NK-92 (cell line): Measurements from ENCODE around the gene DLGAP1.

ENCODE experiments used
- DNase-seq: peaks from one replicate; lab custom pipeline; 2025; ENCODE audit not compliant: unreplicated experiment; lab: John Stamatoyannopoulos, UW

DLGAP1 gene

DNA sequence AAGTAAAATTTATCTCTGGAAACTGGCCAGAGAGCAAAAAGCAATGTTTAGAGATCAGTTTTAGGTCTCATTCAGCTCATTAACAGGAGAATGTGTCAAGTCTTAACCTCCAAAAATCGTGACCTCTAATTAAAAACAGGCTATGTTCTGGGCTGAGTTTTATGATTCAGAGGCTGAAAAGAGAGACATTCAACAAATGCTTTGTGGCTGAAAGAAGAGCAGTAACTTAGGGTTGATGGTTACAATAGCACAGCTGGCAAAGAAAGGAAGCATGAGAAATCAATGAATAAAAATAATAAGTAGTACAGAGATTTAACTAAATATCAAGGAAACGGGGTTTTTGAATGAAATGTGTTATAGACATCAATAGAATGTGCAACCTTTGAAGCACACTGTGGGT lies 992.1 kb downstream of the DLGAP1 start:
- no peak for DNase-seq

DNA sequence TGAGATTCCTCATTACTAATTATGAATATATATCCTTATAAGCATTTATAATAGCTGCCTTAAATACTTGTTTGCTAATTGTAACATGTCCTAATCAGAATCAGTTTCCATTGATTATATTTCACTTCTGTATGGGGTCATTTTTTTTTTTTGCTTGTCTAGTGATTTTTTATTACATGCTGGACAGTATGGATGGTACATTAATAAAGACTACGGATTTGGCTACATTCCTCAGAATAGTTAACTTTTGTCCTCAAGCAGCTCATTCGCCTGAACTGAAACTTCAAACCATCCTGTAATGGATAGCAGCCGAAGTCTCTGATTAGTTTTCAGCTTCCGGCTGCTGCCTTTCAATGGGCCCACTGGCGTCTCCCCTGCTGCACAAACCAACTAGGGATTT lies 993.4 kb downstream of the DLGAP1 start:
- no peak for DNase-seq

- DNase-seq: no peak
These were observed 994.2 kb downstream of the DLGAP1 start for GRCh38 chr18:3460823-3461398.

GRCh38 chr18:3458952-3459853 lies 995.9 kb downstream of the DLGAP1 start:
- DNase-seq: no peak

DNA sequence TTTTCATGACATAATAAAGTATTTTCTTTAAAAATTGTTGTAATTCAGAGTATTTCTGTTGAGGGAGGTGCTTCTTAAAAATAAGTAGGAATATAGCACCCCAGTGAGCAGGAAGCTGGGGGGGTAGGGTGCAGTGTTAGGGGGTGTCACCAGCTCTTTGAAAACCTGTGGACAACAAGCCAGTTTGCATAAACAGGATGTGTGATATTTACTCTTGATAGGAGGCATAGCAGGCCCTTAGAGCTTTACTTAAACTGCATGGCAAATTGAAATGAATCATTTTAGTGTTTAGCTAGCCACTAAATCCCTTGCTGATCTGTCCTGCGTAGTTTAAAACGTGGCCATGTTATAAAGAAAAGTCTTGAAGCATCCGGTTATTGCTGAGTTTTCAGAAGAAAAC lies 996.7 kb downstream of the DLGAP1 start:
- no peak for DNase-seq

- no peak for DNase-seq
These were observed 997.8 kb downstream of the DLGAP1 start for GRCh38 chr18:3457261-3457724.

GRCh38 chr18:3456686-3457069 lies 998.4 kb downstream of the DLGAP1 start:
- no peak for DNase-seq

- DNase-seq: no peak
These were observed 999.0 kb downstream of the DLGAP1 start for GRCh38 chr18:3455907-3456685.

DNA sequence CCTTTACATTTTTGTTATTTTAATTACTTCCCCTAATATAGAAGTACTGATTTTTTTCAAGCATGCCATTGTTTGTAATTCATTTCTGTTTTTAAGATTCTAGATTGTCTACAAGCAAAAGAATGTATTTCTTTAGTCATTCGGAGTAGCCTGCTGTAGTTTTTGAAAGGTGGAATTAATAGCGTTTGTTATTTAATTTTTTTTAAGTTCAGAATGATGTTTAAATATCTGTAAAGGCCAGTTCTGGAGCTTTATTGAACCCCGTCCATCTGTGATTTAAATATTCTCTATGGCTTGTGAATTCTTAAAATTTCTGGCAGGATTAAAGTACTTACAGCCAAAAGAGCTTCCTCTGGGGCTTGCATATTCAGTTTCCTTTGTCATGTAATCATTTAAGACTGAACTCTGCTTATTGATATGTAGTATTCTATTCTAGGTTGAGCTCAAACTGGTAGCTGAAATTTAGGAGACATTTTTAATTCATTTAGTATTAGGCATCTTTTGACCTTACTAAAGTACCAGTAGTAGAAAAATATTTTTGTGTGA lies 999.9 kb downstream of the DLGAP1 start:
- DNase-seq: no peak

DNA sequence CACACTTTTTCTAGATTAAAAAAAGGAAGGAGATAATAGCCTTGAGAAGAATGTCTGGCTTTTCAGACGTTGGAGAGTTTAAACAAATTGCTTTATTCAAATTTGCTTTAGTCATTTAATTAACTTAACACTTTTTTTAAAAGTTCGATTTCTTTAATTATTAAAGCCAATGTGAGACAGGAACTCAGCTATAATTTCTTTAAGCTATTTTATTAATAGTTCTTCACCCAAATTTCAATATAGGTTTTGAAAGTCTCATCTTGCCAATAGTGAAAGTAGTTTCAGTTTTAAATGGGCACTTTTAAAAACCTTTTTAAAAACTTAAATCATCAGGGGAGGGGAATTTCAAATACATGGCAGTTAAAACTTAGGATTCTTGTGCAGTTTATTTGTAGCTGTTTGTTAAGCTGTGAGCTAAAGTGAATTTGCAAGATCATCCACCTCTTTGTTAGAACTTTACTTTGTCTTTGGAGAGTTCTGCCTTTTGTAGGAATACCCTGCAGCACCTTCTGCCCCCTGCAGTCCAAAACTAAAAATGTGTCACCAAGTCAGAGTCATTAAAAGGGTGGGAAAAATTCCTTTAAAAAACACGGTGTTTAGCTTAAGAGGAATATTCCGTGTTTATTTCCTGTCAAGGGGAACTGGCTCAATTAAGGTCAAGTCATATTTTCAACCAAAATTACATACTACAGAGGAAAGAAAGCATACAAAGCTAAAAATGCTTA lies 1000.6 kb downstream of the DLGAP1 start:
- no peak for DNase-seq

GRCh38 chr18:3453540-3454364 lies 1001.4 kb downstream of the DLGAP1 start:
- no peak for DNase-seq

- DNase-seq: no peak
These were observed 1002.2 kb downstream of the DLGAP1 start for GRCh38 chr18:3452750-3453539.

DNA sequence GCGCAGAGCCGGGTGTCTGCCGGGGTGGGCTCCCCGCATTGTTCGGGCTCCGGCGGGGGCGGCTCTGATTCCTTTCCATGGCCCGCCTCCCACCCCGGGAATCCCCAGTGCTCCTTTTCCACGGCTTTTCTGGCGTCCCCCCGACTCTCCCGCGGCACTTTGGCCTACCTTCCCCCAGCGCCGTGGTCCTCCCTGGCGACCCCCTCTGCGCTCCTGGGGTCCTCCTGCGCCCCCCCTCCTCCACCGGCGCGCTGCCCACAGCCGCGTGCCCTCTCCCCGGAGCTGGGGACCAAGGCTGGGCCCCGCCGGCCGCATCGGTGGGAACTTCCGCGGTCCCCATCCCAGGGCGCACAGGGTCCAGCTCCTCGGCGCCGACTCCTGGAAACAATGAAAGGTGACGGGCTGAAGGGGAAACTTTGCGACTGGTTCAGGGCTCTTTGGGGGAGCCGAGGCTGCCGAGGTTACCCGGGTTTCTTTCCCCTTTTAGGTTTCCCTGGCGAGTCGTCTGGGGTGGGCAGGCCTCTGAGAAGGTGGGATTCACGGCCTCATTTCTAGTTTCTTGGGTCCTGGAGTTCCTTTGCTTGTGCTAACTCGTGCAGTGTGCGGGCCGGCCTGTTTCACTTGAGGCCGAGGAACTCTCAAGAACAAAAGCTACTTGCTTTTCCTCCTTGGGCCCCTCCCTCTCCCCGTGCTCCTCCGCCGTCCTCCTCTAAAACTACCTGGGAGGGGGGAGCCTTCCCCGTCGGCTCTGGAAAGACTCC lies 1002.9 kb downstream of the DLGAP1 start:
- DNase-seq: no peak

DNA sequence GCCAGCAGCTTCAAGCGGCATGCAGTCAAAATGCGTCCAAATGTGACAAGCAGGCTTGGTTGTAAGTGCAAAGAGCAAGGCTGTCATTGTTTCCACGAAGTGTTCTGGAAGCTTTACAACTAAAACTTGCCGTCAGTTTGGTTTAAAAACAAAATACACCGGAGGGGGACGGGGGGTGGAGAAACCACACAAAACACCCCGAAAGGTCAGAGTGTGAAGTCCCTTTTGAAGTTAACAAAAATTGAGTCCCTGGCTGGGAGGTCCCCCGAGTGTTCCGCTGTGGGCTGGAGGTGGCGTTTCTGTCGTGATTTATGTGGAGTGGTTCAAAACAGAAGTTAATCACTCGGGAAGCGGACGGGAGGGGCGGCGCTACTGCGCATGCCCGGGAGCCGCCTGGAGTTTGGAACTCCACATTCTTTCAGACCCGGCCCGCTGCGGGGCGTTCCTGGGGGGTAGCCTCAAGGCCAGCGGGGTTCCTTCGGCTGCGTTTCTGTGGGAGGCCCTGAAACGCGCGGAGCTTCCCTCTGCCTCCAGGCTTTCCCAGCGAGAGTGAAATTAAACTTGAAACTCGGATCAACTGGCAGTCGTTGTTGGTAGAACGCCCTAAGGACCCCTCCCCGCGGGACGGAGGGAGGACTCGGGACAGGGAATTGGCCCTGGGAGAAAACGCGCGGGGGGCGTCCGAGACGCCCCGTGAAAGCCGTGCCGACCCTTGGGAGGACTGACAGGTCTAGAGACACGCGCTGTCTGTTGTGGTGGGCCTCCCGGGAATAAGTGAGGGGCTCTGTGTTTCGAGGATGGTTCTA lies 1003.7 kb downstream of the DLGAP1 start:
- DNase-seq: no peak

DNA sequence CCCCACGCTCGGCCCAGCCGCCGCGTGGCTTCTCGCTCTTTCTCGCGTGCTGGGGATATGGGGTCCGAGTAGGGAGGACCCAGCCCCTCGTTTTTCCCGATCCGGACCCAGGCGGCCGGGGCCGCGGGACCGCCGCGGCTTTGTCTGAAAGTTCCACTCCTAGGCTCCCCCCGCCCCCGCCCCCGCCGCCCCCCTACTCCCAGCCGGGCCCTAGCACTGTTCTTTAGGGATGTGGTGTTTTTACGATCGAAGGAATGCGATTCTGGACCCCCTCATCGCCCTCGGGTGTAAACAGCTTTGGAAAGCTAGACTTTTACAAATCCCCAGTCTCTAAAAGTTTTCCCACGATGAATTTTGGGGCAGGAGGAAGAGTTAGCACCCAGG lies 1004.3 kb downstream of the DLGAP1 start:
- no peak for DNase-seq

DNA sequence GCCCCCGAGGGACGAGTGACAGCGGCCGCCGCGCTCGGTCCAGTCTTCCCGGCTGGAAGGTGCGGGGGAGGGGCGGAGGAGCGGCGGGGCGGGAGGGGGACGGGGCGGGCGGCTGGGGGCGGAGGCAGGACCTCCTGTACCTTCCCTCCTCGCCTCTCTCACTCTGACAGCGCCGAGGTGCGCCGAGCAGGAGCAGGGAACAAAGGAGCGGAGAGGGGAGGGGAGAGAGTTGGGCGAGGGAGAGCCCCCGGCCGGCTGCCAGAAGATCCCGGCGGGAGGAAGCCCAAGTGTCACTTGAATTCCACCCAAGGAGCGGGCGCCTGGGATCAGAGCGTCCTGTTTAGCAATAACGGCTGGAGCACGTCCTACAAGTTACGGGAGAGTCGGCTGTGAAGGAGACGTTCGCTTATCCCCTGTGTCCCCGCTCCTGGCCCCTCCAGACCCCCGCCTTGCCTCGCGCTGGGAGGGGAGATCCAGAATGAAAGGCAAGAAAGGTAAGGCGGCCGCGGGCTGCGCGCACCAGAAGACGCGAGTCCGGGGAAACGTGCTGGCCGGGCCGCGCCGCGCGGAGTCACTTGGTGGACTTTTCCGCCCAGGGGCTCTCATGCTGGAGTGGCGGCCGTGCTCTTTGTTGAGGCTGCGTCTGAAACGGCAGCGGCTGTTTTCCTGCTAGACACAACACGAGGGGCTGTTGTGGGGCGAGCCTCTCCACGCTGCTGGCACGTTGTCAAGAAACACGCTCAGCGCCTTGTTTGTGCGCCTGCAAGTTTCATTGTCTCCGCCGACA lies 1004.9 kb downstream of the DLGAP1 start, which contains the start of gene TGIF1:
TSS of gene TGIF1 (plus strand) at position 161 of the 787 bp plus-strand sequence. CDS start at position 479, 318 bp downstream.
- no peak for DNase-seq
